Skin of body (tissue), 2 donors: ENCODE results near the gene PNPLA5. TPM values are rescaled to one million over a fixed set of nuclear protein-coding genes. Genes with fewer than 3 reads are reported as not detected.

Source experiments
- DNase-seq: peaks from one replicate; lab custom pipeline; 2025; lab: John Stamatoyannopoulos, UW
- total RNA-seq: library from RNA; depleted of rRNA; stranded (reverse); fragments of >200 nt; gene quantifications from one replicate; pipeline ENCODE4 v1.2.3, GENCODE V29; 2014

PNPLA5 gene
- total RNA-seq, 1 donor from 2014 or later = 2.3 TPM

GRCh38 chr22:43901976-43902643 lies 10.3 kb upstream of the PNPLA5 start:
- no peak for DNase-seq

- DNase-seq = no peak
Measured at GRCh38 chr22:43900206-43900605, 8.4 kb upstream of the PNPLA5 start.

- no peak for DNase-seq
Measured at GRCh38 chr22:43897751-43898261, 6.0 kb upstream of the PNPLA5 start.

DNA sequence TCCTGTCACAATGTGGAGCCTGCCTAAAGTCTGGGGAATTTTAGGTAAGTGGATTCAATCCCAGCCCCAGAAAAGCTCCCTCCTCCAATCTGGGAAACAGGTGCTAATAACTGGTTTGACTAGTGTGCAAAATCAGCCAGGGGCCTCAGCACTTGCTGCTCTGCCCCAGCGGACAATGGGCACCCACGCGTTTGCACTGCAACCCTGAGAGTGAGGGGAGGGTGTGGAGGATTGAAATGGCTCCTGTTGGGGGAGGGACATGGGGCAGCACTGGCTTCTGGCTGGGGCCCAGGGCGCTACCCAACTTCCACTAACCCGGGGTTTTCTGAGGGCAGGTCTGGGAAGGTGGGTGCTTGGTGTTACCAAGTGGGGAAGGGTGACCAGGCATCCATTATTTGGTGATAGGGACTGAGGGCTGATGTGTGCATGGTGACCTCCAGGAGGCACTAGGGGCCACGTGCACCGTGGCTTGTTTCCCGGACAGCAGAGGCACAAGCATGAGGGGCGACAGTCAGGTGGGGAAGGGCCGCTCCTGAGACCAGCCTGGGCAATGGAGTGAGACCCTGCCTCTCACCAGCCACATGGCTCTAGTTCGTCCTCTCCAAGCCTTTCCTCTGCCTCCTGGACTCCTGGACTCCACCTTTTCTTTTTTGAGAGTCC lies 4.3 kb upstream of the PNPLA5 start:
- no peak for DNase-seq

GRCh38 chr22:43894122-43894521 lies 2.3 kb upstream of the PNPLA5 start:
- no peak for DNase-seq

DNA sequence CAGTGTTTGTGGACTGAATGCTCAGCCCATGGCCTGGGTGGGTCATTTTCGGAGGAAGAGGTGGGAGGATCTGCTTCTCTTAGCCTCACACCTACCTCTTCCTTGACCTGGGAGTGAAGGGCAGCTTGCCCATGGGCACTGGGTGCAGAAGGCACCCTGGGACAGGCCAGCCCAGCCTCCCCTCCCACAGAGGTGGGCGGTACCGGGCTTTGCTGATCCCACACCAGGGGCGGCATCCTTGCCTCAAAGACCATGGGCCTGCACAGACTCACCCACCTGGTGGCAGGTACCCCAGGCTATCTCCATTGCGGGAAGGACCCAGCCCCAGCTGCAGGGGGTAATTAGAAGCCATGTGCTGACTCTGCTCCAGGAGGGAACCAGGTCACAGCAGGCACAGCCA lies 1.5 kb upstream of the PNPLA5 start:
- no peak for DNase-seq

GRCh38 chr22:43892183-43892894 lies 526 bp upstream of the PNPLA5 start:
- DNase-seq = no peak

DNA sequence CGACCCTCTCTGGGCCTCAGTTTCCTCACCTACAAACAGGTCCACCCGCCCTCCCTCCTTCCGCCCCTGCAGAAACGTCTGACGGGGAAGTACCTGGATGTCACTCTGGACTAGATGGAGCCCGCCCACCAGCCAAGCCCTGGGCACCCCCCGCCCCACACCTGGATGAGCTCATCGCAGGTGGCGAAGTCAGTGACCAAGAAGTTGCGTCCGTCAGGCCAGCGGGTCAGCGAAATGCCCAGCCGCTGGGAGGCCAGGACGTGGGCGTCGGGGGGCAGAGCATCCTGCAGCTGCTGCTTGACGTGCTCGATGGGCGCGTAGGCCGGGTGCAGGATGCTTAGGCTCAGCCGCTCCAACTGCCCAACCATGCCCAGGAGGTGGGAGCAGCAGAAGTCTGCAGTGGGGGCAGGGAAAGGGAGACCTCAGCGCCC lies 897 bp downstream of the PNPLA5 start:
- DNase-seq = no peak

GRCh38 chr22:43889860-43890253 lies 2.0 kb downstream of the PNPLA5 start:
- DNase-seq = no peak

- DNase-seq = no peak
Measured at GRCh38 chr22:43889201-43889859, 2.5 kb downstream of the PNPLA5 start.

GRCh38 chr22:43888740-43889139 lies 3.1 kb downstream of the PNPLA5 start:
- no peak for DNase-seq

- DNase-seq = no peak
Measured at GRCh38 chr22:43887391-43887790, 4.4 kb downstream of the PNPLA5 start.

- DNase-seq = no peak
Measured at GRCh38 chr22:43886231-43886630, 5.6 kb downstream of the PNPLA5 start.

GRCh38 chr22:43885786-43886185 lies 6.0 kb downstream of the PNPLA5 start:
- DNase-seq = no peak

GRCh38 chr22:43885319-43885671 lies 6.5 kb downstream of the PNPLA5 start:
- no peak for DNase-seq

- no peak for DNase-seq
Measured at GRCh38 chr22:43884600-43885318, 7.1 kb downstream of the PNPLA5 start.

DNA sequence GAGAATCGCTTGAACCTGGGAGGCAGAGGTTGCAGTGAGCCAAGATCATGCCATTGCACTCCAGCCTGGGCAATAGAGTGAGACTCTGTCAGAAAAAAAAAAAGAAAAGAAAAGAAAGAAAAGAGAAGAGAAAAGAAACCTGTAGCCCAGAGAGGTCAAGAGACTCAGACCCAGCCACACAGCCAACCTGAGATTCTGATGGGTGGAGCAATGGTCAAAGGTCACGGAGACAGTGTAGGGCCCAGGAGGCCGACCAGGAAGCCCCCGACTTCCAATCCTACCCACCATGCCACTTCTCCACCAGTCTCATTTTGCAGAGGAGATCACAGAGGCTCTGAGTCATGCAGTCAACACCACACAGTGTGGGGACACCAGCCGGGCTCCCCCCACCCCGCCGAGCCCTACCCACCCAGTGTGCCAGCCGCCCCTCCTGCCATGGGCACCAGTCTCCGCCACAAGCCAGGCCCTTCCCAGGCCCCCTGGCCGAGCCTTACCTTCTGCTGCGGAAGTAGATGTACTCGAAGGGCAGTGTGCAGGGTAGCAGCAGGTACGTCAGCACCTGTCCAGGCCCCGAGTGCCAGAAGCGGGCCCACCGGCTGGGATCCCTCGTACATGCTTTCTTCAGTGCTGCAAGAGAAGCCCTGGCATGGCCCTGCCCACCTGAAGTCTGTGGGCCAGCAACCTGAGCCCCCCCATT lies 7.9 kb downstream of the PNPLA5 start:
- DNase-seq = no peak

DNA sequence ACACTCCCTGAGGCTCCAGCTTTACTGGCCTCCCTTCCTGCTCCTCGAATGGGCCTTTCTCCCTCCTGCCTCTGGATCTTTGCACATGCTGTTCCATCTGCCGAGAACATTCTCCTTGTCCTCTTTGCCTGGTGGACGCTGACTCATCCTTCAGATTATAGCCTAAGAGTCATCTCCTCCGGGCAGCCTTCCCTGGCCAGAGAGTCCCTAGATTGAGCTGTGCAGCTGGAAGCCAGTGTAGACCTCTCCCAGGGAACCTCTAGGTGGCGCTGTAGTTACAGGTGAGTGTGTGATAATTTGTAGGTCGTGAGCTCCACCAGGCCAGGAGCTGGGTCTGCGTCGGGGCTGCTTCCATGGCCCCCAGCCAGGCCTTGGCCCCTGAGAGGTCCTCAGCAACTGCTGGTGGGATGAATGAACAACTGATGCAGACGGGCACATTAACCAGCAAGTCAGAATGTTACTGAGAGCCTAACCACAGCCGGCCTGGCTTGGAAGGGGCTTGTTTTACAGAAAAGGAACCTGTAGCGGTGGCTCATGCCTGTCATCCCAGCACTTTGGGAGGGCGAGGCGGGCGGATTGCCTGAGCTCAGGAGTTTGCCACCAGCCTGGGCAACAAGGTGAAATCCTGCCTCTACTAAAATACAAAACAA lies 8.7 kb downstream of the PNPLA5 start:
- DNase-seq = no peak

- no peak for DNase-seq
Measured at GRCh38 chr22:43882122-43882767, 9.6 kb downstream of the PNPLA5 start.
